Measurements from ENCODE around the gene DYSF.
"Not testable (repeated sequence)": the region's sequence is repeated elsewhere in the genome, so short reads cannot be mapped to it uniquely, and the experiment has no call there.

The DYSF gene

GRCh38 chr2:71629273-71629672 lies 175.9 kb downstream of the DYSF start:
- no peak for DNase-seq

DNA sequence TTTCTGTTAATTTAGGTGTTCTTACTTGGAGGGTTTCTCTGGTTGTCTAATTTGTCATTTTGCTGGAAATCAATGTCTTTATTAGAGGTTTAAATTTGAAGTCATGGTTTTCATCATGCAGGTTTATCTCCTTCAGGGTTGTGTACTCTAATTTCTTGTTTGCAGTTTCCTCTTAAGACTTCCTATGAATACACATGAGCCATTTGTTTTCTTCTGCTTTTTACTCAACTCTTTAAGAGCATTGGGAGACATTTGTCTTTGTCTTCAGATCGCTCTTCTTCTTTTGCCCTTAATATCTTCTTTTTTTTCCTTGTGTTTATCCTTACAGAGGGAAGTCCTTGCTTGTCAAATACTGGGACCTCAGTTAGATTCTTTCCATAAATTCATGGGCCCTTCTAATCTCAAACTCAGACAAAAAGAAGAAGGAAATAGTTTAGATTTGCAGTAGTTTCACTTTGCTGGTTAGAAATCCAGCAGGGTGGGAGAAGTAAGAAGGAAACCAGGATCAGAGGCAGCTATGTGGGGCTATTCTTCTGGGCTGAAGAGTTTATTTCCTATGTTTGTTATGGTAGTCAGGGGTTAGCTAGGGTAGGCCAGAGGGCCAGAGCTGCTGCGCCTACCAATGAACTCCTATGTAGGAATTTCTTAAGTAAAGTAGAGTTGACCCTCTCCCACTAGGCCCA lies 176.6 kb downstream of the DYSF start:
- no peak for DNase-seq

GRCh38 chr2:71630454-71631328 lies 177.3 kb downstream of the DYSF start:
- DNase-seq, result no peak

GRCh38 chr2:71631411-71631931 lies 178.1 kb downstream of the DYSF start:
- DNase-seq, result no peak

GRCh38 chr2:71633086-71633485 lies 179.7 kb downstream of the DYSF start:
- no peak for DNase-seq

GRCh38 chr2:71634567-71634966 lies 181.2 kb downstream of the DYSF start:
- no peak for DNase-seq

DNA sequence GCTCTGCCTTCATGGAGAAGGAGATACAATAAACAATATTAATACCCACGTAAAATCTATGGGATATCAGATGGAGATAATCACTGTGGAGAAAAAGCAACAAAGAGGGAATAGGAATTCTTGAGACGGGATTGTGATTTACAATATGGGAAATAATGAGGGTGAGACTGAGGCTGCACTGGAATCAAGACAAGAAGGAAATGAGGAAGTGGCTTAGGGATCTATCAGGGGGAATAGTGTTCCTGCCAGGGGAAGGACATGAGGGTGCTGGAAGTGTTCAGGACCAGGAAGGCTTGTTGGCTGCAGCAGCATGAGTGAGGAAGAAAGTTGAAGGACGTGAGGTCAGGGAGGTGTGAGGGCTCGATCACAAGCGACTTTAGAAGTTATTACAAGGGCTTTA lies 182.4 kb downstream of the DYSF start:
- no peak for DNase-seq

DNA sequence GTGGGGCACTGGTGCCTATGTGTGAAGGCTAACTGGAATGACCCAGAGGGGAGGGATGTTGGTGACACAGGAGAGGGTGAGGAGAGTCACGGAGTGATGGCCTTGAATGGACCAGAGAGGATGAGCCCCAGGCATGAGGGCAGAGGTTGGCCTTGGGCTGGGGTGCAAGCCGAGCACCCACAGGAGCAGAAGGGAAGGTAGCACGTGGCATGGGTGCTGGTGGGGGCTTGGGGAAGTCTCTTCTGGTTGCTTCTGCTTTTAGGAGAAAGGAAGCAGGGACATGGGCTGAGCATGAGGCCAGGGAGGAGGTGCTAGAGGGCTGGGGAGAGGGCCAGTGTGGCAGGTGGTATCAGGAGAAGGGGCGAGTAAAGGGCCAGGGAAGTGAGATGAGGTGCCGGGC lies 183.8 kb downstream of the DYSF start:
- DNase-seq, result no peak

DNA sequence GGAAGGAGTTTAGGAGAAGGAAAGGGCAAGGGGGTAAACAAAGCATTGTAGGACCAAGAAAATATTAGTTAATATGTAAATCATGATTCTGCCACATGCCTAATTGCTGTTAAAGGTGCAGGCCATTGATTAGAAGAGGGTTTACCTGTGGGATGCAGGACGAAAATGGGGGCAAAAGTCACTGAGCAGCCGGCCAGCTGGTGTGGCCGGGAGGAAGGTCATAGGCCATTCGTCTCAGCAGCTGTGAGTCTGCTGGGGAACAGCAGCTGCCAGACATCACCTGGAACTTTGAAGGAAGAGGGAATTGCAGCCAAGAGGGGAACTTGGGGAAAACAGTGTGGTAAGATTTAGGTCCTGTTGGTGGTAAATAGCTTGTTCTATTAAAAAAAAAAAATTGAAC lies 184.4 kb downstream of the DYSF start:
- no peak for DNase-seq

GRCh38 chr2:71639735-71640134 lies 186.4 kb downstream of the DYSF start:
- DNase-seq, result no peak

DNA sequence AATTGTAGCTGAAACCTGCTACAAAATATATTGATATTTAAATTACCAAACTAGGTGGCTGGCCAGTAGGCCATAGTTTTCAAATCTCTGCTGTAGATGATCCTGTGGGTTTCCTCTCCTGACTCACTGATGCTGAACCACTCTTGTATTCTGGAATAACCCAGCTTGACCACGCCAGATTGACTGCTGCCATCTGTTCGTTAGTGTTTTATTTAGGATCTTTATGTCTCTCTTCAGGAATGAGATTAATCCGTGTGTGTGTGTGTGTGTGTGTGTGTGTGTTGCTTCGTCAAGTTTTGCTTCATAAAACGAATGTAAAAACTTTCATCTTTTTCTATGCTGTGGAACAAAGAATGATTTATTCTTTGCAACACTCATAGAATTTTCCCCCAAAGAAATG lies 187.1 kb downstream of the DYSF start:
- no peak for DNase-seq

- no peak for DNase-seq
Observed at GRCh38 chr2:71643674-71644357, 190.5 kb downstream of the DYSF start.

- DNase-seq, result no peak
Observed at GRCh38 chr2:71646028-71646427, 192.7 kb downstream of the DYSF start.

DNA sequence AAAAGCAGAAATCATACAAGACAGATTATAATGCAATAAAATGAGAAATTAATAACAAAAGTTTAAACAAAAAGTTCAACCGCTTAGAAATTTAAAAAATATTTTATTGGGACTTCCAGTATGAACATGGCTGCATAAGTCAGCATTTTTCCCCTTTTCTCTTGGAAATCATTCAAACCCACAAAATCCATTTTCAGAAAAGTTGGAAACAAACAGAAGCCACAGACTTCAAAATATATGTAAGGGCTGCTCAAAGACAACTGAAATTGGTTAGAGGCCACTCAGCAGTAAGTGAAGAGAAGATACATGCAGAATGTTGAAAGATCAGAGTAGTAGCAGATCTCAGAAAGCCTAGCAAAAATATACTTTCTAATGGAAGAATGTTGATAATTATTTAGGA lies 194.0 kb downstream of the DYSF start:
- no peak for DNase-seq

DNA sequence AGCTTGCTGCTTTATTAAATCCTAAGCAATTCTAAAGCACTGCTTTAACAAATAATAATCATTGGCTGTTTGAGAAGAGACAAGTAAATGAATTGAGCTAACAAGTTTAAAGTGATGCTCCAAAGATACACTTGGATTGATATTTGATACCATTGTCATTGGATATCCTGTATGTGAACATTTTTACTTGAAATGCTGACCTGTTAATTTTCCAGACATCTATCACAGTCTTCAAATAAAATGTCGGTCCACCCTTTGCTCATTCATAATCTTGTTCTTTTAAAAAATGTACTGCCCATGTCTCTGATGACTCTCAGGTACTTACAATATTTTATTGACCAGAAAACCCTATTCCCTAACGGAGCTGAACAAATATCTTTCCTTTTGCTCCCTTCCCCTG lies 202.1 kb downstream of the DYSF start:
- DNase-seq, result no peak

DNA sequence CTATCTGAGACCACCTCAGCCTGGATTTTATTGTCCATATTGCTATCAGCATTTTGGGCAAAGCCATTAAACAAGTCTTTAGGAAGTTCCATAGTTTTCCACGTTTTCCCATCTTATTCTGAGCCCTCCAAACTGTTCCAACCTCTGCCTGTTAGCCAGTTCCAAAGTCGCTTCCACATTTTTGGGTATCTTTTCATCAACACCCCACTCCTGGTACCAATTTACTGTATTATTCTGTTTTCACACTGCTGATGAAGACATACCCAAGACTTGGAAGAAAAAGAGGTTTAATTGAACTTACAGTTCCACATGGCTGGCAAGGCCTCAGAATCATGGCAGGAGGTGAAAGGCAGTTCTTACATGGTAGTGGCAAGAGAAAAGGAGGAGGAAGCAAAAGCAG lies 204.9 kb downstream of the DYSF start:
- DNase-seq, result not testable (repeated sequence)

DNA sequence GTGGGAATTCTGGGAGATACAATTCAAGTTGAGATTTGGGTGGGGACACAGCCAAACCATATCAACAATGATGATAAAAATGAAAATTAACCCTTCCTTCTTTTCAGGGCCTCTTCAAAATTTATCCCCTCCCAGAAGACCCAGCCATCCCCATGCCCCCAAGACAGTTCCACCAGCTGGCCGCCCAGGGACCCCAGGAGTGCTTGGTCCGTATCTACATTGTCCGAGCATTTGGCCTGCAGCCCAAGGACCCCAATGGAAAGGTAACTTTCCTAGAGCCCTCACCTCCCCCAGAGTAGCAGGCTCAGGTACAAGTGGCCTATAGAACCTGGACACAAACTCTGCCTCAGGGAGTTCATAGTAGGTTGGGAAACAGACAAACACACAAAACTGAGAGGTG lies 205.4 kb downstream of the DYSF start:
- DNase-seq, result no peak

GRCh38 chr2:71659868-71660518 lies 206.6 kb downstream of the DYSF start:
- DNase-seq, result no peak

- DNase-seq, result no peak
Observed at GRCh38 chr2:71661782-71662181, 208.4 kb downstream of the DYSF start.

- no peak for DNase-seq
Observed at GRCh38 chr2:71662665-71663394, 209.5 kb downstream of the DYSF start.

GRCh38 chr2:71664161-71664560 lies 210.8 kb downstream of the DYSF start:
- no peak for DNase-seq
